ENCODE data around the gene HLA-DOA.

DNA sequence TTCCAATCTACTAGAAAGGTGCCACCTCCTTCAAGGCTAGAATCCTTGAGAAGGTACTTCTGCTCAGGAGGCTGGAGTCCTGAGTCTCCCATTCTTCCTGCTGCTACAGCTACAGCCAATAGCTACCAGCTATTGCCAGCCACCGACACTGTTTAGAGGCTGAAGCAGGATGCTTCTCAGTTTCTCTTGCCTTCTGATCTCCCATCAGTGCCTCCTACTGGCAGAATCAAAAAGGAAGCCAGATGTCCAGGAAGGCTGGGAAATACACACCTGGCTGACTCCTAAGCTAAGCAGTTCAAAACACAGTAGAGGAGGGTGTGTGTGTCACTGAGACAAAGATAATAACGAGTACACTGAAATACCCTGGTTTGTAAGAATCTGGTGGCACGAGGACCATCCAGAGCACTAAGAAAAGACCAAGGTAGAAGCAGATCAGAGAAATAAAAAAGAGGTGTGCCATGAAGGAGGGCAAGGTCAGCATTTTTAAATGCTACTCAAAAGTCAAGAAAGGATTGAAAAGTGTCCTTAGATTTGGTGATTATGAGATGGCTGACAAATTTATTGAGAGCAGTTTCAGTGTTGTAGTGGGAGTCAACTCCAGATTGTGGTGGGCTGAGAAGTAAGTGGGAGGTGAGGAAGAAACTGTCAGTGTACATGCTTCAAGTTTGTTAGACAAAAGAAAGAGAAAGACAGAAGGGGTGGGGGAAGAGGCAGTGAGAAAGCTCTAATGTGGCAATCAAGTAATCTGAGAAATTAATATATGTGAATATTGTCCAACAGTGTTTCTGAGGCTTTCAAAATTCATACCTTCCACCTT lies 54.2 kb downstream of the HLA-DOA start:
- TF ChIP-seq, protein P1, sequence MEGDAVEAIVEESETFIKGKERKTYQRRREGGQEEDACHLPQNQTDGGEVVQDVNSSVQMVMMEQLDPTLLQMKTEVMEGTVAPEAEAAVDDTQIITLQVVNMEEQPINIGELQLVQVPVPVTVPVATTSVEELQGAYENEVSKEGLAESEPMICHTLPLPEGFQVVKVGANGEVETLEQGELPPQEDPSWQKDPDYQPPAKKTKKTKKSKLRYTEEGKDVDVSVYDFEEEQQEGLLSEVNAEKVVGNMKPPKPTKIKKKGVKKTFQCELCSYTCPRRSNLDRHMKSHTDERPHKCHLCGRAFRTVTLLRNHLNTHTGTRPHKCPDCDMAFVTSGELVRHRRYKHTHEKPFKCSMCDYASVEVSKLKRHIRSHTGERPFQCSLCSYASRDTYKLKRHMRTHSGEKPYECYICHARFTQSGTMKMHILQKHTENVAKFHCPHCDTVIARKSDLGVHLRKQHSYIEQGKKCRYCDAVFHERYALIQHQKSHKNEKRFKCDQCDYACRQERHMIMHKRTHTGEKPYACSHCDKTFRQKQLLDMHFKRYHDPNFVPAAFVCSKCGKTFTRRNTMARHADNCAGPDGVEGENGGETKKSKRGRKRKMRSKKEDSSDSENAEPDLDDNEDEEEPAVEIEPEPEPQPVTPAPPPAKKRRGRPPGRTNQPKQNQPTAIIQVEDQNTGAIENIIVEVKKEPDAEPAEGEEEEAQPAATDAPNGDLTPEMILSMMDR (IDR thresholded peaks at IDR 0.05 in 4 of 5, conservative IDR thresholded peaks at IDR 0.05 in 1 of 5) = no peak
- TF ChIP-seq POLR2A (IDR thresholded peaks at IDR 0.05) = no peak
